NCI-H748 treated with DMSO at 0.1 percent for 48 hours (cell line): Measurements from ENCODE around the gene SEBOX.

Source experiments
- DNase-seq: peaks from one replicate; lab custom pipeline; 2025; lab: John Stamatoyannopoulos, UW

The SEBOX gene

GRCh38 chr17:28394337-28395116 is 29.5 kb upstream of the SEBOX start:
- DNase-seq = no peak

- no peak for DNase-seq
Observed at GRCh38 chr17:28392491-28392890, 27.5 kb upstream of the SEBOX start.

GRCh38 chr17:28391401-28391800 is 26.4 kb upstream of the SEBOX start:
- DNase-seq = no peak

DNA sequence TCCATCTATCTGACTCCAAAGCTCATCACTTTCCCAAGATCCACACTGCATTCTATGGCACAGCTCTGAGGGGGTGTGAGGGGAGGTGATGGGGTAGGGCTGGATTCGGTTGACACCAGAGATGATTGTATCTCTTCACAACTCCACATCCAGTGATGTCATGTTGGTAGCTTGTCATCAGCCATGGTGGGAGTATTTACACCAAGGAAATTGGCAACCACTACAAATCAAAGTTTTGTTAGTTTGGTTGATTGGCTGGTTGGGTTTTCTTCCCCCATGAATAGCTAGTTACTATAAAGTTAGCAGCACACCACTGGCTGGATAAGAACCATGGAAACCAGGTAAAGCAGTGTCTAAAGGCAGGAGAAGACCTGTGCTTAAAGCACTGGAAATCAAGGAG is 26.0 kb upstream of the SEBOX start:
- no peak for DNase-seq

GRCh38 chr17:28390563-28390962 is 25.6 kb upstream of the SEBOX start:
- DNase-seq = no peak

GRCh38 chr17:28390141-28390540 is 25.1 kb upstream of the SEBOX start:
- no peak for DNase-seq

- DNase-seq = no peak
Observed at GRCh38 chr17:28388106-28388505, 23.1 kb upstream of the SEBOX start.

DNA sequence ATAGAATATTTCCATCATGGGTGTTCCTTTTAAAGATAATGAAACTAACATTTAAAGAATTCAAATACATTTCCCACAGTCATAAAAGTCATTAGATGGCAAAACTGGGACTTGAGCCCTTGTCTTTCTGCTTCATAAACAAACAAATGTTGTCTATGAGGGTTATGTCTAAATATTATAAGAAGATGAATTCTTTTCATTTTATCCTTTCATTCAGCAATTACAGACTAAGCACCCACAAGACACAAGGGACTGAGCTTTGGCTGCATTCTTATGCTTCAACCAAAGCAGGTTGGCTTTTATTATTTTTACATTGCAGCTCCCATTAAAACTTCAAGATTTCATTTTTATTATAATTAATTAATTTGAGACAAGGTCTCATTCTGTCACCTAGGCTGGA is 21.4 kb upstream of the SEBOX start:
- no peak for DNase-seq

DNA sequence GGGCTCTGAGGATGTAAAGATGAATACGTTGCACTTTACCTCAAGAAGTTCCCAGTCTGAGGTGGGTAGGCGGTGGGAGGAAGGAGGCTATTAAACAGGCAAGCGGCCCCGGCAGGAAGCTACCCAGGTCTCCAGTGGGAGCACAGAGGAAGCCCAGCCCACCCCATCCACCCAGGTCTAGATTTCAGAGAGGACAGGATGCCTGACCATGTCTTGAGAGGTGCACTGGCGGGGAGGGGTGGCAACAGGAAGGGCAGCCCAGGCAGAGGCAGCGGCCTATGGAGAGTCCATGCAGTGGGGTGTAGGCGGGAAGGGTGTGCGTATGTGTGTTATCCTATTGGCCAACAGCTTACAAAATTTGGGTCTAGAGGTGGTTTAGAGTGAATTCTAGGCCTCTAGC is 20.4 kb upstream of the SEBOX start:
- DNase-seq = no peak

DNA sequence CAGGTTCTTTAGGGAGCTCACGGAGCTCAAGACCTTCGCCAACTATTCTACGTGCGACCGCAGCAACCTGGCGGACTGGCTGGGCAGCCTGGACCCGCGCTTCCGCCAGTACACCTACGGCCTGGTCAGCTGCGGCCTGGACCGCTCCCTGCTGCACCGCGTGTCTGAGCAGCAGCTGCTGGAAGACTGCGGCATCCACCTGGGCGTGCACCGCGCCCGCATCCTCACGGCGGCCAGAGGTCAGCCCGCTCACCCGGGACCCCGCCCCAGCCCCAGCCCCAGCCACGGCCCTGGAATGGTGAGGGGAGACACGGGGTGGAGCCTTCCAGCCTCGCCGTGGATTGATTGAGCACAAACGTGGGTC is 20.0 kb upstream of the SEBOX start:
- DNase-seq = no peak

- DNase-seq = peak; percentile 63
Observed at GRCh38 chr17:28384281-28385036, 19.5 kb upstream of the SEBOX start.

- peak; percentile 60 for DNase-seq
Observed at GRCh38 chr17:28381141-28381825, 16.3 kb upstream of the SEBOX start.

DNA sequence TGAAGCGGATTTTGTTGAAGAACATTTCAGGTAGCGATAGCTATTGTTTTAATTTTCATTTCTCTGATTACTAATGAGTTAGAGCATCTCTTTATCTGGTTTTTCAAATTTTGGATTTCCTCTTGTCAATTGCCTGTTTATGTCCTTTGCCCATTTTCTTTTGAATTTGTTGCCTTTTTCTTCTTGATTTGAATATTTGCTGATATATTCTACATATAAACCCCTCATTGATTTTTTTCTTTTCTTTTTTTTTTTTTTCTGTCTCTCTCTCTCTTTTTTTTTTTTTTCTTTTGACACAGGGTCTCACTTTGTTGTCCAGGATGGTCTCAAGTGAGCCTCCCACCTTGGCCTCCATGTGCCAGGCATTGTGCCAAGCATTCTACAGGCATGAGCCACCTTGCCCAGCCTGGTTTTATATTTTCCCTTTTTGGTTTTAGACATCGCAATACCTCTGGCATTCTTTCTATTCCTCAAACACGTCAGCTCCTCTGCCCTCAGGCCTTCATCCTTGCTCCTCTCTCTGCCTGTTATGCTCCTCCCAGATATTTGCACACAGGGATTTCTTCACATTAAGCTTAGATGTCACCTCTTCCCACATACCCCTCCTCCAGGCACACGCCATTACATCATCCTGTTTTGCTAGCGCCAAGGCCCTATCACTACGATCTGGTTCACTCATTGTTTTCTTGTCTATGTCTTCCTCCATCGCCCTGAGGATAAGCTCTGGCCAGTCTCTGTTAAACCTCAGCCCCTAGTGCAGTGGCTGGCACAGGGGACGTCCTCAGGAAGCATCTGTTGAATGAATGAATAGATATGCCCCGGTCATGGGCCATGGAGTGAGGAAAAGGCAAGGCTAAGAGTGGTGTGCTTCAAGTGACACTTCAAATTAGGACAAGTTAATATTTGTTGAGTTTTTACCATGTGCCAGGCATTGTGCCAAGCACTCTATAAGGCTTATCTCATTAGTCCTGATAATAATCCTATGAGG is 15.1 kb upstream of the SEBOX start:
- no peak for DNase-seq

DNA sequence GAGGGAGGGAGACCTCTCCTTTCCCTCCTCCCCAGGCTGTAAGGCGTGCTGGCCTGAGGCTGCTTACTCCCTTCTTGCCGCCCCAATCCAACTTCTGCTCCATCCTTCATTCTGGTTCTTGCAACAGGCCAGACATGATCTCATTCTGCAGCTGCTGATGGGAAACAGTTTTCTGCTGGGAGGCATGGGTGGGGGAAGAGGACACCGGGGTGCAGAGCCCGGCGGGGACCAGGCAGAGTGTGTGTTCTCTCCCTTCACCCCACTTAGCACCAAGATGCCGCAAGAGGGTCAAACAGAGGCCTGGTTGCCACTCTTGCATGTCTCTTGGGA is 7.9 kb upstream of the SEBOX start:
- no peak for DNase-seq

DNA sequence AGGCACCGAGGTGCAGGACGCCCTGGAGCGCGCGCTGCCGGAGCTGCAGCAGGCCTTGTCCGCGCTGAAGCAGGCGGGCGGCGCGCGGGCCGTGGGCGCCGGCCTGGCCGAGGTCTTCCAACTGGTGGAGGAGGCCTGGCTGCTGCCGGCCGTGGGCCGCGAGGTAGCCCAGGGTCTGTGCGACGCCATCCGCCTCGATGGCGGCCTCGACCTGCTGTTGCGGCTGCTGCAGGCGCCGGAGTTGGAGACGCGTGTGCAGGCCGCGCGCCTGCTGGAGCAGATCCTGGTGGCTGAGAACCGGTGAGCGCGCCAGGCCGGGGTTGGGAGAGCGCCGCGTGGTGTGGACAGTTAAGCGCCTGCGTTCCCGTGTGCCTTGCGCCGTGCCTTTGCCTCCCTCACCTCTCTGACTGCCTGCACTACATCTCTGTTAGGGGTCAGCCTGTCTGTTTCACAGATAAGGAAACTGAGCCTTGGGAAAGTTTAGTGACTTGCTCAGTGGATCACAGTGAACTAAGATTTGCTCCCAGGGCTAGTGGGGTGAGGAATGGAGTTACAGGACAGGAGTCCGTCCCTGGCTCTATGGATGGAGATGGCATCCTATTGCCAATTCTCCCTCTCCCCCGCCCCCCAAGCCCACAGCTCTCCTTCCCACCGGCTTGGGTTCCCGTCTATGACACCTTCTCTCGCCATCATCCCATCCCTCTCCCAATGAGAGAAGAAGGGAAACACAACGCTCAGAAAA is 7.4 kb upstream of the SEBOX start:
- DNase-seq = peak; percentile 24

DNA sequence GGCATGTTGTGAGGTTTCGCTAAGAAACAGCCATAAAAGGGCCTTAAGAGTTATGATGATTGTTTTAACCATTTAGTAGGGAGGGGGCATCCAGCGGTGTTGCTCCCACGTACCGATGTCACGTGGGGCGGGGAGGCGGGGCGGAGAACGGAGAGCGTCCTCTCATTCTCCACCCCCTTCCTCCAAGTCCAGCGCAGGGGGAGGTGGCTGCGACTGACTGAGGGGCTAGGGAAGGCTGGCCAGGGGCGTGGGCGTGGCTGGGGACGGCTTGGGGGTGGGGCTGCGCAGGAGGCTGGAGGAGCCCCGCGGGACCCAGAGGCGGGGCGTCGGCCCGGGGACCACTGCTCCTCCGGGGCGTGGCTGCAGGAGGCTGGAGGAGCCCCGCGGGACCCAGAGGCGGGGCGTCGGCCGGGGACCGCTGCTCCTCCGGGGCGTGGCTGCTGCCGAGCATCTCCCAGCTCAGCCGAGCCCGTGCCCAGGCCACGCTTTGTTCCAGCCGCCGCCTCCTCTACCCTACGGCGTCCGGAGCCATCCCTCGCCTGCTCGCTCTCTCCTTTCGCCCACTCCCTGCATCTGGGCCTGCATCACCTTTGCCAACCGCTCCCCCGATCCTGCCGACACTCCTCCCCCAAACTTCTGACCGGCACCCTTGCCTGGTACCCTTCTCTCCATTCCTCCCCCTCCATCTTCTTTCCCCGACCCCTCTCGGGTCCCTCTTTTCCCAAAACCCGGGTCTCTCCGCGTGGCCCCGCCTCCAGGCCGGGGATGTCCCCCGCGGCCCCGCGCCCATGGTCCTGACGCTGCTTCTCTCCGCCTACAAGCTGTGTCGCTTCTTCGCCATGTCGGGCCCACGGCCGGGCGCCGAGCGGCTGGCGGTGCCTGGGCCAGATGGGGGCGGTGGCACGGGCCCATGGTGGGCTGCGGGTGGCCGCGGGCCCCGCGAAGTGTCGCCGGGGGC is 6.5 kb upstream of the SEBOX start, which contains the start of gene SARM1:
Gene SARM1 (plus strand): TSS at position 450 of the 958 bp plus-strand sequence. CDS start 339 bp downstream, at position 789.
- DNase-seq = peak; percentile 96

DNA sequence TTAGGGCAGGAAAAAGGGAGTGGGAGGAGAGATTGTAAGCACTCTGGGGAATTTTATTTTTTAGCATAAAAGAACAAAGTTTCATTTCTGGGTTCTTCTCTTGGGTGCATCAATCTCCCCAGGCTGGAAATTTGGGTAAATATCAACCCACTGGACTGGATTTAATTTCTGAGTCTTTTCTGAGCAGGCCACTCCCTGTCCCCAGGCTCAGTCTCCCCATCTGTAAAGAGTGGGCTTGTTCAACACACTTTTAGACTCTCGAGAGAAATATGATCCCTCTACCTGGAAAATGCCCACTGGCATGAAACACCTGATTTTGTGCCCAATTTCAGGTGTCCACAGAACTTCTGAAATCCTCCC is 5.7 kb upstream of the SEBOX start:
- no peak for DNase-seq

DNA sequence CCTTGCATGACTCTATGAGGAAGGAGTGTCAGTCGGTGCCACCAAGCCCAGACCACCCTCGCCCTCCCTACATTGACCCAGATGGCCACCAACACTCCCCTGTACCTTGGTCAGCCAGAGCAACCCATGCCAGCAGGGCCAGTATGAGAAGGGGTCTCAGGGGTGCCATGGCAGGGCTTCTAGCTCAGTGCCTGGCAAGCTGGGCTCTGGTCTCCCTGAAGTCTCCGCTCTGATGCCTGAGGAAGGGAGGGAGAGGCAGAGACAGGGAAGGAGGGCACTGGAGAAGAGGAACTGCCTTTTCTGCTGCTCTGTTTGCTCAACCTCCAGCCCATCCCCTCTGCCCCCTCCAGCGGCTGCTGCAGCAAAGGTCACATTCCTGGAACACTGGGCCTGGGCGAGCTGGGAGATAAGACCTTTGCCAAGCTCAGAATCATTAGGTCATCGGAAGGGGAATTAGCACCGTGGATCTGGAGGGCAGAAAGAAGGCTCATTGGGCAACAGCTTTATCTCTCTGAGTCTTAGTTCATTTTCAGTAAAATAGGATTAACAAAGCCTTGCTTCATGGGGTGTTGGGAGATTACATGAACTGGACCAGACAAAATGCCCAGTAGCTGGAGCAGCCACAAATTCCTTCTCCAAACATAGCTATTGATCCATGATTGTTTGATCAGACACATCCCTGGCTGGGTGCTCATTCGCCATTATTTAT is 5.2 kb upstream of the SEBOX start, which contains the start of gene VTN:
Gene VTN (minus strand): TSS at position 273 of the 709 bp plus-strand sequence. CDS start 104 bp downstream, at position 169.
- DNase-seq = no peak

DNA sequence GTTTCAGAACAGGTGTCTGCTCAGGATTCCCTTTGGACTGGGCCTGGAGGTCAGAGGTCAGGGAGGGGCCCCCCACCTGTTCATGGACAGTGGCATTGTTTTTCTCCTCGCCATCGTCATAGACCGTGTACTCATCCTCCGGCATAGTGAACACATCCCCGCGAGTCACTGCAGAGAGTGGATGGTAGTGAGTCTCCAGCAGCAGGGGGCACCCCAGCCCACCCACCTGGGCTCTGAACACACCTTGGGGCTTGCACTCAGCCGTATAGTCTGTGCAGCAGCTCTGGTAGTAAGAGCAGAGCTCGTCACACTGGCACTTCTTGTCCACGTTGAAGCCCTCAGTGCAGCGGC is 4.7 kb upstream of the SEBOX start:
- no peak for DNase-seq
